K562 (cell line): ENCODE data around the gene CUEDC2. TPM values are rescaled to one million over a fixed set of nuclear protein-coding genes. Genes with fewer than 3 reads are reported as not detected.

Experiments used
- NCOA1 ChIP-seq: fragments of 450-650 bp; IDR thresholded peaks from 2 replicates; pipeline ENCODE4 v1.6.1; 2016; ENCODE audit warnings: low read depth
- SIRT6 ChIP-seq: IDR thresholded peaks from one replicate; pipeline ENCODE4 v1.6.1; 2012; ENCODE audit warnings: low read depth, mild to moderate bottlenecking, control low read depth, inconsistent platforms, low read length, moderate library complexity
- polyA plus RNA-seq, 8 experiments: library from polyadenylated mRNA; depleted of rRNA in 4 of 8; stranded (reverse) in 5 of 8; unstranded in 3 of 8; fragments of >200 nt; fragmentation: Nextera tagmentation in 2 of 8; fragmentation: Illumina TruSeq in 1 of 8; extraction: Ambion mirVana in 2 of 8; extraction: Trizol in 1 of 8; gene quantifications; 2 replicates each; pipeline versions ENCODE4 v1.2.1 to v1.2.3, GENCODE V29; 2011 to 2014; ENCODE audit warnings: inconsistent platforms in 1 of 8, missing spikeins in 1 of 8
- total RNA-seq, 7 experiments: library from RNA; depleted of rRNA in 6 of 7; stranded (reverse); fragments of >200 nt in 6 of 7; fragmentation: Illumina TruSeq in 2 of 7; extraction: Trizol in 2 of 7; gene quantifications; 2 replicates each; pipeline versions ENCODE4 v1.2.1 to v1.2.3, GENCODE V29; 2011 to 2021; ENCODE audit warnings: low replicate concordance in 1 of 7
- TF ChIP-seq, protein P1 (sequence below), 2 experiments: fragments of 450-650 bp; formaldehyde crosslinking in 1 of 2; IDR thresholded peaks; 2 replicates each; pipeline versions ENCODE4 v1.4.0 to v1.6.1; 2014 to 2020; ENCODE audit warnings: mild to moderate bottlenecking in 2 of 2, borderline replicate concordance in 1 of 2, low read depth in 1 of 2

The CUEDC2 gene
- total and polyA plus RNA-seq, 9 of the 15 experiments (the other 6 are each of a cell fraction or from before 2014, with no cell fraction given), result 8.5 to 48.9 (median 27.4) TPM

DNA sequence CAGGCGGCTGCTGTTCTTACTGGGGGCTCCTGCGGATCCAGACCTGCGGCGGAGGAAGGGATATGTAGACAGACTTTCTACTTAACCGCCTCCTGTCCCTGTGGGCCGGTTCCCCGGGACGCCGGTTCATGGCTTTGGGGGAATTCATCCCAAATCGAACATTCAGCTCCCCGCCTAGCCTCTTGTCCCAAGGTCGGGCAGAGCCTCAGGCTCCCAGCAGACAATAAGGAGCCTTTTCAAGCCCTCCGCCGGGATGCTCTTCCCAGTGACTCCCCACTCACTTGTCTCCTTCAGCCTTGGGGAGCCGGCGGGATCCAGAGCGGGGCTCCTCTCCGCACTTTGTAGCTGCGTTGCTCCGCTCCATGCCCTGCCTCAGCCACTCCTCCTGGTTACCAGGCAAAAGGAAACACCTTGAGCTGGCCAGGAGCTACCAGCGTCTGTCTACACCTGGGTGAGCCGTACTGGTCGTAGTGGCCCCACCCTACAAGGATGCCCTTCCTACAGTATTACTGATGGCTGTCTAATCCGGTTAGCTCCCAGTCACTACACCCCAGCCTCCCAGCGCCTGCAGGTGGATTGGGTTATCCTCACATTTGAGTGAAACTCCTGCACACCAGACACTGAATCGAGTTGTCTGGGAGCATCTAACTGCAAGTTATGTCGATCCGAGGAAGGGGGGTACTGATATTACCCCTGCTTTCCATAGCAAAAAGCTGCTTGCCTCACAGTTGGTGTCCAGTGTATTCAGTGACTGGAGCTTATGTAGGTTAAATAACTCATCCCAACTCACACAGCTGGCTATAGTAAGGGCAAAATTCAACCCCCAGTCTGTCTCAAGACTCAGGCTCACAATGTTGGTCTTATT lies 19.0 kb upstream of the CUEDC2 start, which contains the start of gene C10orf95 (continued):
- TF ChIP-seq, protein P1, sequence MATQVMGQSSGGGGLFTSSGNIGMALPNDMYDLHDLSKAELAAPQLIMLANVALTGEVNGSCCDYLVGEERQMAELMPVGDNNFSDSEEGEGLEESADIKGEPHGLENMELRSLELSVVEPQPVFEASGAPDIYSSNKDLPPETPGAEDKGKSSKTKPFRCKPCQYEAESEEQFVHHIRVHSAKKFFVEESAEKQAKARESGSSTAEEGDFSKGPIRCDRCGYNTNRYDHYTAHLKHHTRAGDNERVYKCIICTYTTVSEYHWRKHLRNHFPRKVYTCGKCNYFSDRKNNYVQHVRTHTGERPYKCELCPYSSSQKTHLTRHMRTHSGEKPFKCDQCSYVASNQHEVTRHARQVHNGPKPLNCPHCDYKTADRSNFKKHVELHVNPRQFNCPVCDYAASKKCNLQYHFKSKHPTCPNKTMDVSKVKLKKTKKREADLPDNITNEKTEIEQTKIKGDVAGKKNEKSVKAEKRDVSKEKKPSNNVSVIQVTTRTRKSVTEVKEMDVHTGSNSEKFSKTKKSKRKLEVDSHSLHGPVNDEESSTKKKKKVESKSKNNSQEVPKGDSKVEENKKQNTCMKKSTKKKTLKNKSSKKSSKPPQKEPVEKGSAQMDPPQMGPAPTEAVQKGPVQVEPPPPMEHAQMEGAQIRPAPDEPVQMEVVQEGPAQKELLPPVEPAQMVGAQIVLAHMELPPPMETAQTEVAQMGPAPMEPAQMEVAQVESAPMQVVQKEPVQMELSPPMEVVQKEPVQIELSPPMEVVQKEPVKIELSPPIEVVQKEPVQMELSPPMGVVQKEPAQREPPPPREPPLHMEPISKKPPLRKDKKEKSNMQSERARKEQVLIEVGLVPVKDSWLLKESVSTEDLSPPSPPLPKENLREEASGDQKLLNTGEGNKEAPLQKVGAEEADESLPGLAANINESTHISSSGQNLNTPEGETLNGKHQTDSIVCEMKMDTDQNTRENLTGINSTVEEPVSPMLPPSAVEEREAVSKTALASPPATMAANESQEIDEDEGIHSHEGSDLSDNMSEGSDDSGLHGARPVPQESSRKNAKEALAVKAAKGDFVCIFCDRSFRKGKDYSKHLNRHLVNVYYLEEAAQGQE (IDR thresholded peaks at IDR 0.05; ENCODE audit: borderline replicate concordance), result peak; percentile 31; the same call in 1 of the 2 replicates
- TF ChIP-seq, protein P1 (CRISPR knock-in tag; IDR thresholded peaks at IDR 0.05; ENCODE audit: low read depth), result no peak
- no peak for TF ChIP-seq NCOA1
- TF ChIP-seq SIRT6, result no peak
